Endothelial cell of umbilical vein (primary cell): Measurements from ENCODE around the gene PLCB4. TPM values are rescaled to one million over a fixed set of nuclear protein-coding genes. Genes with fewer than 3 reads are reported as not detected.

ENCODE experiments used
- BruUV-seq: library from RNA; stranded (reverse); fragments of 400-500 nt; replicated peaks from 2 replicates; lab custom pipeline; 2021; lab: Mats Ljungman, UMichigan
- CTCF ChIA-PET: fragments of 300-600, 350-600 bp; sonication (Branson Sonifier 250); formaldehyde crosslinking; loops from one replicate; lab custom pipeline; 2021; ENCODE audit warnings: antibody characterized with exemption, inconsistent platforms; lab: Charles Lee
- POLR2A ChIA-PET: fragments of 300-600, 350-600 bp; sonication (Branson Sonifier 250); formaldehyde crosslinking; loops from one replicate; lab custom pipeline; 2021; ENCODE audit warnings: antibody characterized with exemption, inconsistent platforms; lab: Charles Lee
- DNase-seq: peaks from one replicate; pipeline ENCODE4 v3.0.0-alpha.2; 2011; ENCODE audit warnings: low read depth, low spot score
- FAIRE-seq: peaks from 2 replicates; lab custom pipeline; 2011; peaks lifted over from hg19 to GRCh38; lab: Jason Lieb, UNC
- H2AFZ ChIP-seq: 2 replicates; pipeline ENCODE4 v1.6.0; 2012; ENCODE audit warnings: low read depth, low read length, control low read depth, inconsistent platforms
- H3K27ac ChIP-seq: 2 replicates; pipeline ENCODE4 v1.5.1; 2011; ENCODE audit warnings: low read depth, mild to moderate bottlenecking, control low read depth, low read length, moderate library complexity; ENCODE audit not compliant: insufficient read depth
- H3K27me3 ChIP-seq, 2 experiments: 2 replicates each; pipeline versions ENCODE4 v1.6.0 to v1.6.1; 2011; ENCODE audit warnings: low read length in 2 of 2, mixed read lengths in 1 of 2; ENCODE audit not compliant: control insufficient read depth in 2 of 2, insufficient read depth in 2 of 2
- H3K36me3 ChIP-seq, 2 experiments: 2 replicates in 1 of 2; 3 replicates in 1 of 2; pipeline ENCODE4 v1.5.1; 2011; ENCODE audit warnings: low read length in 2 of 2, mild to moderate bottlenecking in 1 of 2, moderate library complexity in 1 of 2; ENCODE audit not compliant: control insufficient read depth in 2 of 2, insufficient read depth in 2 of 2; ENCODE audit errors: extremely low read depth in 1 of 2
- H3K4me1 ChIP-seq: 3 replicates; pipeline ENCODE4 v1.5.1; 2011; ENCODE audit warnings: mild to moderate bottlenecking, low read length; ENCODE audit not compliant: control insufficient read depth, insufficient read depth; ENCODE audit errors: extremely low read depth
- H3K4me2 ChIP-seq: 2 replicates; pipeline ENCODE4 v1.6.1; 2011; ENCODE audit warnings: low read length, control low read depth, mixed read lengths; ENCODE audit not compliant: insufficient read depth
- H3K4me3 ChIP-seq, 3 experiments: fragments of 200-600 bp in 1 of 3; sonication (generic), shearing (Covaris generic) in 1 of 3; replicated peaks in 1 of 3; 2 replicates each; pipeline ENCODE4 v1.5.1; 2011 to 2016; ENCODE audit warnings: control low read depth in 3 of 3, low read length in 3 of 3, mild to moderate bottlenecking in 2 of 3, inconsistent platforms in 1 of 3, low read depth in 1 of 3, moderate library complexity in 1 of 3; ENCODE audit not compliant: insufficient read depth in 1 of 3
- H3K79me2 ChIP-seq: 2 replicates; pipeline ENCODE4 v1.6.0; 2012; ENCODE audit warnings: low read length, inconsistent platforms; ENCODE audit not compliant: control insufficient read depth, insufficient read depth
- H3K9ac ChIP-seq: replicated peaks from 2 replicates; pipeline ENCODE3; 2011; ENCODE audit warnings: low read length, control low read depth; ENCODE audit not compliant: insufficient read depth; ENCODE audit errors: extremely low read depth
- H3K9me1 ChIP-seq: replicated peaks from 3 replicates; pipeline ENCODE4 v1.6.0; 2011; ENCODE audit warnings: mild to moderate bottlenecking, low read length; ENCODE audit not compliant: control insufficient read depth, insufficient read depth; ENCODE audit errors: extremely low read depth
- H3K9me3 ChIP-seq: replicated peaks from 2 replicates; pipeline ENCODE4 v1.5.1; 2012; ENCODE audit warnings: low read length, inconsistent platforms; ENCODE audit not compliant: control insufficient read depth, insufficient read depth
- H4K20me1 ChIP-seq: replicated peaks from 2 replicates; pipeline ENCODE3; 2011; ENCODE audit warnings: mild to moderate bottlenecking, low read length; ENCODE audit not compliant: control insufficient read depth, insufficient read depth; ENCODE audit errors: extremely low read depth
- EZH2 ChIP-seq: IDR thresholded peaks from 2 replicates; pipeline ENCODE4 v1.6.1; 2012; ENCODE audit warnings: borderline replicate concordance, low read depth, mild to moderate bottlenecking, moderate library complexity, low read length, inconsistent platforms; ENCODE audit not compliant: severe bottlenecking
- FOS ChIP-seq: IDR thresholded peaks from 2 replicates; pipeline ENCODE4 v1.6.1; 2011; ENCODE audit warnings: mild to moderate bottlenecking, low read length, moderate library complexity, borderline replicate concordance; ENCODE audit not compliant: insufficient read depth
- GATA2 ChIP-seq: IDR thresholded peaks from 2 replicates; pipeline ENCODE4 v1.7.0; 2011; ENCODE audit warnings: low read depth, mild to moderate bottlenecking, moderate library complexity, mixed read lengths, low read length; ENCODE audit not compliant: insufficient read length, insufficient read depth
- JUN ChIP-seq: IDR thresholded peaks from 2 replicates; pipeline ENCODE4 v1.6.1; 2011; ENCODE audit warnings: borderline replicate concordance, low read depth; ENCODE audit not compliant: insufficient read length, insufficient read depth
- MYC ChIP-seq: IDR thresholded peaks from one replicate; pipeline ENCODE4 v1.6.1; 2011; ENCODE audit warnings: mild to moderate bottlenecking, low read depth, low read length
- POLR2A ChIP-seq: IDR thresholded peaks from 2 replicates; pipeline ENCODE4 v1.6.1; 2012; ENCODE audit warnings: low read depth, mild to moderate bottlenecking, control low read depth, low read length
- POLR2AphosphoS5 ChIP-seq: IDR thresholded peaks from 2 replicates; pipeline ENCODE4 v1.6.1; 2012; ENCODE audit warnings: low read depth, mild to moderate bottlenecking, control low read depth, low read length, moderate library complexity; ENCODE audit not compliant: insufficient read depth
- dilution Hi-C: fragments of 300-500 bp; cut with MboI; formaldehyde crosslinking; loops from one replicate; pipeline ENCODE4 v1.15.0; 2019; ENCODE audit warnings: low sequenced_read_pairs; ENCODE audit not compliant: extremely low pct_ligation_motif_present
- intact Hi-C: fragments of 100-400 bp; cut with micrococcal nuclease; formaldehyde crosslinking; loops from one replicate; pipeline ENCODE4 v1.10.0; 2022
- polyA plus RNA-seq, 4 experiments: library from polyadenylated mRNA; depleted of rRNA in 3 of 4; stranded (reverse) in 3 of 4; unstranded in 1 of 4; fragments of >200 nt; gene quantifications; 2 replicates each; pipeline versions ENCODE4 v1.2.1 to v1.2.3, GENCODE V29; 2011 to 2012; ENCODE audit warnings: missing spikeins in 1 of 4
- total RNA-seq: library from RNA; stranded (reverse); gene quantifications from 2 replicates; pipeline ENCODE4 v1.2.3, GENCODE V29; 2021
- TF ChIP-seq, protein P1 (sequence below), 2 donors: IDR thresholded peaks; 1 replicate in 1 of 2; 2 replicates in 1 of 2; pipeline ENCODE4 v1.5.1; 2011; ENCODE audit warnings: low read length in 2 of 2, mild to moderate bottlenecking in 2 of 2, moderate library complexity in 2 of 2, control low read depth in 1 of 2, inconsistent platforms in 1 of 2, low read depth in 1 of 2; ENCODE audit not compliant: insufficient read depth in 1 of 2; ENCODE audit errors: extremely low read depth in 1 of 2
- TF ChIP-seq, protein P2 (sequence below): IDR thresholded peaks from 2 replicates; pipeline ENCODE4 v1.6.1; 2011; ENCODE audit not compliant: insufficient read depth, insufficient read length

PLCB4 gene
- total and polyA plus RNA-seq, 2 donors (not counting 3 experiments of a cell fraction or from before 2014, with no cell fraction given): 0.37 to 1.7 TPM

DNA sequence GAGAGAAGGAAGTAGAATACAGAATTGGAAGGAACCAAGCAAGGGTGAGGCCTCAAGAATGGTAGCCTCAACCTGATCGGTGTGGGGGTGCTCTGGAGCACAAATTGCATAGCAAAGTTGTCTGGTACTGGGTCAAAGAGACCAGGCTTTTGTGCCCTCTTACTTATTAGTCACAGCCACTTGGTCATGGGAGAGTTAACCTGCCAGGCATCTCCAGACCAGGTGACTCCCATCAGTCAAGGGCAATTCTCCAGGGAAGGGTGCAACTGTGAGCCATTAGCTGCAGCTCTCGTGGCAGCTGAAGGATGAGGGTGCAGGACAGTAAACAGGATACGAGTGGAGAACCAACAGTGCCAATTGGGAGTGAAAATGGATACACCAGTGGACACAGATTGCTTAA lies 47.7 kb upstream of the PLCB4 start:
- H3K27ac ChIP-seq: no peak overlapping the region
- DNase-seq (no peak), FAIRE-seq (no peak)
- BruUV-seq: no TSS peak
- no peaks in the 10 kb centered on the region for H3K9me3 ChIP-seq
- POLR2A ChIA-PET: no interaction called here
- H3K4me1 ChIP-seq: no peaks in the 10 kb centered on the region
- no peaks in the 10 kb centered on the region for H4K20me1 ChIP-seq
- H3K36me3 ChIP-seq: no peaks in the 10 kb centered on the region
- H2AFZ ChIP-seq: no peak overlapping the region
- no peak for TF ChIP-seq MYC
- TF ChIP-seq, protein P1, sequence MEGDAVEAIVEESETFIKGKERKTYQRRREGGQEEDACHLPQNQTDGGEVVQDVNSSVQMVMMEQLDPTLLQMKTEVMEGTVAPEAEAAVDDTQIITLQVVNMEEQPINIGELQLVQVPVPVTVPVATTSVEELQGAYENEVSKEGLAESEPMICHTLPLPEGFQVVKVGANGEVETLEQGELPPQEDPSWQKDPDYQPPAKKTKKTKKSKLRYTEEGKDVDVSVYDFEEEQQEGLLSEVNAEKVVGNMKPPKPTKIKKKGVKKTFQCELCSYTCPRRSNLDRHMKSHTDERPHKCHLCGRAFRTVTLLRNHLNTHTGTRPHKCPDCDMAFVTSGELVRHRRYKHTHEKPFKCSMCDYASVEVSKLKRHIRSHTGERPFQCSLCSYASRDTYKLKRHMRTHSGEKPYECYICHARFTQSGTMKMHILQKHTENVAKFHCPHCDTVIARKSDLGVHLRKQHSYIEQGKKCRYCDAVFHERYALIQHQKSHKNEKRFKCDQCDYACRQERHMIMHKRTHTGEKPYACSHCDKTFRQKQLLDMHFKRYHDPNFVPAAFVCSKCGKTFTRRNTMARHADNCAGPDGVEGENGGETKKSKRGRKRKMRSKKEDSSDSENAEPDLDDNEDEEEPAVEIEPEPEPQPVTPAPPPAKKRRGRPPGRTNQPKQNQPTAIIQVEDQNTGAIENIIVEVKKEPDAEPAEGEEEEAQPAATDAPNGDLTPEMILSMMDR (IDR thresholded peaks at IDR 0.05; ENCODE audit: extremely low read depth in 1 of 2, insufficient read depth in 1 of 2, low read depth in 1 of 2, low read length in 2 of 2): no peak
- no peak for TF ChIP-seq POLR2AphosphoS5
- no peak for TF ChIP-seq POLR2A
- TF ChIP-seq GATA2: no peak
- TF ChIP-seq, protein P2, sequence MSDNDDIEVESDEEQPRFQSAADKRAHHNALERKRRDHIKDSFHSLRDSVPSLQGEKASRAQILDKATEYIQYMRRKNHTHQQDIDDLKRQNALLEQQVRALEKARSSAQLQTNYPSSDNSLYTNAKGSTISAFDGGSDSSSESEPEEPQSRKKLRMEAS: no peak
- TF ChIP-seq JUN: no peak
- no peak for TF ChIP-seq FOS
- TF ChIP-seq EZH2: no peak
- H3K4me2 ChIP-seq: no peak overlapping the region
- intact Hi-C loops: no loop called here
- no peaks in the 10 kb centered on the region for H3K27me3 ChIP-seq
- CTCF ChIA-PET: no interaction called here
- no peak overlapping the region for H3K4me3 ChIP-seq
- dilution Hi-C loops: no loop called here
- no peaks in the 10 kb centered on the region for H3K79me2 ChIP-seq
- no peak overlapping the region for H3K9ac ChIP-seq
- H3K9me1 ChIP-seq: no peaks in the 10 kb centered on the region
